Endothelial cell (in vitro differentiated cells): ENCODE results near the gene MOSMO. TPM values are rescaled to one million over a fixed set of nuclear protein-coding genes. Genes with fewer than 3 reads are reported as not detected.

Experiments
- DNase-seq: peaks from one replicate; pipeline ENCODE4 v3.0.0; 2021; ENCODE audit warnings: low spot score
- H3K27ac Mint-ChIP-seq: one replicate; pipeline ENCODE4 v1.8.0; 2021; ENCODE audit warnings: mixed read lengths, inconsistent platforms; ENCODE audit not compliant: unreplicated experiment
- H3K27me3 Mint-ChIP-seq: one replicate; pipeline ENCODE4 v1.8.0; 2021; ENCODE audit warnings: mild to moderate bottlenecking, moderate library complexity, mixed read lengths, inconsistent platforms; ENCODE audit not compliant: unreplicated experiment
- H3K36me3 Mint-ChIP-seq: one replicate; pipeline ENCODE4 v1.8.0; 2021; ENCODE audit warnings: mild to moderate bottlenecking, low read depth, mixed read lengths, inconsistent platforms; ENCODE audit not compliant: unreplicated experiment
- H3K4me1 Mint-ChIP-seq: one replicate; pipeline ENCODE4 v1.8.0; 2021; ENCODE audit warnings: mild to moderate bottlenecking, mixed read lengths, inconsistent platforms; ENCODE audit not compliant: unreplicated experiment
- H3K4me3 Mint-ChIP-seq: one replicate; pipeline ENCODE4 v1.8.0; 2021; ENCODE audit warnings: mild to moderate bottlenecking, mixed read lengths, inconsistent platforms; ENCODE audit not compliant: unreplicated experiment
- H3K9me3 Mint-ChIP-seq: one replicate; pipeline ENCODE4 v1.8.0; 2021; ENCODE audit warnings: mixed read lengths, inconsistent platforms; ENCODE audit not compliant: unreplicated experiment
- CTCF ChIP-seq: fragments of 200-600 bp; sonication (generic); IDR thresholded peaks from one replicate; pipeline ENCODE4 v1.5.0; 2021; ENCODE audit warnings: antibody characterized with exemption; ENCODE audit not compliant: unreplicated experiment
- long read RNA-seq: library from polyadenylated mRNA; unstranded; transcript quantifications from one replicate; pipeline ENCODE4 v2.0.0, GENCODE V29; 2020; ENCODE audit not compliant: unreplicated experiment
- total RNA-seq: library from RNA; stranded (reverse); fragmentation: NEBNext Ultra II Directional; extraction: Animal tissue kit (Norgen Biotek cat#: 25700); gene quantifications from one replicate; pipeline ENCODE4 v1.2.1, GENCODE V29; 2021; ENCODE audit not compliant: unreplicated experiment

Gene MOSMO
- 15.1 TPM for total RNA-seq
- long read RNA-seq = 0 reads

- no peak for TF ChIP-seq CTCF
- H3K36me3 Mint-ChIP-seq = no peaks in the 10 kb centered on the region
- H3K9me3 Mint-ChIP-seq = no peaks in the 10 kb centered on the region
- H3K4me1 Mint-ChIP-seq = peaks cover 15% of the 10 kb centered on the region
- H3K27me3 Mint-ChIP-seq = peaks cover 2% of the 10 kb centered on the region
- DNase-seq = peak; percentile 41
- H3K27ac Mint-ChIP-seq = no peak within 1 kb of the TSS
- H3K4me3 Mint-ChIP-seq = peak within 1 kb of the TSS; percentile 94
Observed at GRCh38 chr16:22007509-22008214, at the start of gene MOSMO. MOSMO (plus strand) TSS chr16:22008111; CDS start chr16:22008302, 191 bp downstream.

GRCh38 chr16:21959050-21959449 is 48.9 kb upstream of the MOSMO start:
- Mint-ChIP-seq H3K4me3 (no peak overlapping the region), H3K27me3 (no peaks in the 10 kb centered on the region), H3K36me3 (peaks cover 27% of the 10 kb centered on the region), H3K4me1 (peaks cover 6% of the 10 kb centered on the region), H3K27ac (no peak overlapping the region), H3K9me3 (no peaks in the 10 kb centered on the region)
- no peak for TF ChIP-seq CTCF
- DNase-seq = no peak

- Mint-ChIP-seq H3K4me3 (no peak overlapping the region), H3K9me3 (no peaks in the 10 kb centered on the region), H3K27ac (no peak overlapping the region), H3K27me3 (no peaks in the 10 kb centered on the region), H3K36me3 (peaks cover 40% of the 10 kb centered on the region), H3K4me1 (no peaks in the 10 kb centered on the region)
- TF ChIP-seq CTCF = no peak
- DNase-seq = no peak
Observed at GRCh38 chr16:21962475-21962874, 45.4 kb upstream of the MOSMO start.

GRCh38 chr16:21963887-21964286 is 44.0 kb upstream of the MOSMO start:
- no peak overlapping the region for H3K27ac Mint-ChIP-seq
- H3K4me3 Mint-ChIP-seq = no peak overlapping the region
- no peaks in the 10 kb centered on the region for H3K4me1 Mint-ChIP-seq
- H3K36me3 Mint-ChIP-seq = peaks cover 35% of the 10 kb centered on the region
- no peak for TF ChIP-seq CTCF
- no peaks in the 10 kb centered on the region for H3K9me3 Mint-ChIP-seq
- no peak for DNase-seq
- no peaks in the 10 kb centered on the region for H3K27me3 Mint-ChIP-seq

GRCh38 chr16:21964353-21964752 is 43.6 kb upstream of the MOSMO start:
- peaks cover 34% of the 10 kb centered on the region for H3K36me3 Mint-ChIP-seq
- no peaks in the 10 kb centered on the region for H3K9me3 Mint-ChIP-seq
- DNase-seq = no peak
- no peak overlapping the region for H3K4me3 Mint-ChIP-seq
- no peak for TF ChIP-seq CTCF
- no peak overlapping the region for H3K27ac Mint-ChIP-seq
- H3K4me1 Mint-ChIP-seq = no peaks in the 10 kb centered on the region
- no peaks in the 10 kb centered on the region for H3K27me3 Mint-ChIP-seq
